ENCODE measurements around the gene NOXRED1.
A peak's percentile ranks its signal among the peaks of the same experiment; 100 is the strongest.

Gene NOXRED1

DNA sequence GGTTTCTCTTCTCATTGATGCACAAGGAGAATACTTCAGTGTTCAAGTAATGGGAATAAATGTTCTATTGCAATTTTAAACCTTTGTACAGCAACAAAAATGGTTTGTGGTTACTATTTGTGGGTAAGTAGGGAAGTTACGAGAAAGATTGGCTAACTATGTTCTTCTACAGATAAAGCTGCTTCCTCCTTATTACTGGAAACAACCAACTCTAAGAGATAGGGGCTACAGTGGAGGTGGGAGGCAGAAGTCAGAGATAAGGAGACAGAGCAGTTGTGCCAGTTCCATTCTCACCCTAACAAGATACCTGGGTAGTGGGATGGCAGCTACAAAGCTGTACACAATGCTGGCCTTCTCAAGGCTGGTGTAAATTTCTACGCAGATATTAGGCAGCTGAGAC lies 16.2 kb downstream of the NOXRED1 start:
- no peak for DNase-seq

DNA sequence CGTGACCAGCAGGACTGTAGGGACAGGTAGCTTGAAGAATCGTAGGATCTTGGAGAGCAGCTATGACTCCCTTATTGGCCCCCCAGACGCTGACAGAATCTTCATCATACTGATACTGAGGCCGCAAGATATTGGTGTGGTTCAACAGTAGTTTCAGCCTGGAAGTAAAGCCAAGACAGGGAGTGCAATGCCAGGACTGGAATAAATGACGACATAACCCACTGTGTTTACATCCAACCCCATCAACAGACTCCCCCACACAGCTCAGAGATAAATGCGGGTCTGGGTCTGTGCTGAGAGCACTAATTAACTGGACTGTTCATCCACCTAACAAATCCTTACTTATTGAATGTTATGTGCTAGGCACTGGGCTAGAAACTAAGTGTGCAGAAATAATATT lies 16.6 kb downstream of the NOXRED1 start:
- no peak for DNase-seq

GRCh38 chr14:77406086-77406485 lies 17.2 kb downstream of the NOXRED1 start:
- DNase-seq = no peak

DNA sequence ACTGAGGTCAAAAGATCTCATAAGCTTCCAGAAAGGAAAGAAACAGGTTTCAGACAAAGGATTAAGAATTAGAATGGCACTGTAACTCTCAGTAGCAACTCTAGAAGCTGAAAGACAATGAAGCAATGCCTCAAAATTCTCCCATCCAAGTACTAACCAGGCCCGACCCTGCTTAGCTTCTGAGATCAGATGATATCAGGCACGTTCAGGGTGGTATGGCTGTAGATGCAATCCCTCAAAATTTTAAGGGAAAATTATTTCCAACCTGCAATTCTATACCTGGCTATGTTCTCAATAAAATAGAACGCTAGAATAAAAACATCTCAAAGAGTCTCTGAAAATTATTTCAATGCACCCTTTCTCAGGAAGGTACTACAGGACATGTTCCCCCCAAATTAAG lies 19.6 kb downstream of the NOXRED1 start:
- DNase-seq = no peak

DNA sequence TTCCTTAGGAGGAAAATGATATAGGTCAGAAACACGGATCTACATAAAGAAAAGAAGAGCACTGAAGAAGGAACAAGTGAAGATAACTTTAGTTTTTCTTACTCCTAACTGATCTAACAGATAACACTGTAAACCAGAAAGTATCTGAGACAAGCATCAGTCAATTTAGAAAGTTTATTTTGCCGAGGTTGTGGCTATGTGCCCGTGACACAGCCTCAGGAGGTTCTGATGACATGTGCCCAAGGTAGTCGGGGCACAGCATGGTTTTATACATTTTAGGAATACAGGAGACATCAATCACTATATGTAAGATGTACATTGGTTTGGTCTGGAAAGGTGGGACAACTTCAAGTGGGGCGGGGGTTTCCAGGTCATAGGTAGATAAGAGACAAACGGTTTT lies 23.1 kb downstream of the NOXRED1 start:
- DNase-seq = no peak

DNA sequence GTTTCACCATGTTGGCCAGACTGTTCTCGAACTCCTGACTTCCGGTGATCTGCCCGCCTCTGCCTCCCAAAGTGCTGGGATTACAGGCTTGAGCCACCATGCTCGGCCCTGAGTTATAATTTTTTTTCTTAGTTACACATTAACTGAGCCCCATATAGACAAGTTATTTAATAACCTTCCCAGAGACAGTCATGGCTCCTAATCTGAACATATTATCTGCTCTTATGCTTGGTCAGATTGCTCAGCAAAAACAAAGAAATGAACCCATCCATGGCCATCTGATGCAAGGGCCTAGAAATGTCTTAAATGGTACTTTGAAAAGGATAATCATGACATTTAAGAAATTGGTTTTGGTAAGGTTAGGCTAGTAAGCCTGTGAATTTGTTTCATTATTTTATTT lies 33.1 kb downstream of the NOXRED1 start:
- DNase-seq = no peak

DNA sequence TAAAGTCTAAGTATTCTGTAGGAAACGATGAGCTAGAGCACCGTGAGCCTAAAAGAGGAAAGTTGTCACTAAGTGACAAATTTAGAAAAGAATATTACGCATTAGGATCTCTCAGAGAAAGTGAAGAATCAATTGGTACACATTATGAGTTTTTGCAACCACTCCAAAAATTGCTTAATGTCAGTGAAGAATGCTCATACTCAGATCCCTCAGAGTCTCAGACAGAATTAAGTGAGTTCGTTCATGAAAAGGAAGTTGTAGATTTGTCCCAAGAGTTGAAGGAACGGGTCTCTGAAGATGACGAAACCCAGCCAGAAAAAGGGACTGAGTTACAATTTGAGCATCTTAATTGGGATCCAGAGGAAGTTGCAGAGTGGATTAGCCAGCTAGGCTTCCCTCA lies 44.6 kb downstream of the NOXRED1 start:
- DNase-seq = no peak

DNA sequence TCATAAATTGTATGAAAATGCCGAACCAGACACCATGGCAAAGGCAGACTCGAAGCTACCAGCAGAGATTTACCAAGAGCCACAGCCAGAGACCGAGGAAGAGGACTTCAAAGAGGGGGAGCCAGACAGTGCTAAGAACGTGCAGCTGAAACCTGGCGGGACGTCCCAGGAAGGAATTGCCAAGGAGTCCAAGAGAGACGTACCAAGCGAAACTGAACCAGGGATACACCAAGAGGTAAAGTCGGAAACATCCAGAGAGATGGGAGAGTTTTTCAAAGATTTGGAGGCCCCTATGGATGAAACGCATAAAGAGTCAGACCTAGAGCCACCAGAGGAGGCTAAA lies 45.9 kb downstream of the NOXRED1 start:
- no peak for DNase-seq

DNA sequence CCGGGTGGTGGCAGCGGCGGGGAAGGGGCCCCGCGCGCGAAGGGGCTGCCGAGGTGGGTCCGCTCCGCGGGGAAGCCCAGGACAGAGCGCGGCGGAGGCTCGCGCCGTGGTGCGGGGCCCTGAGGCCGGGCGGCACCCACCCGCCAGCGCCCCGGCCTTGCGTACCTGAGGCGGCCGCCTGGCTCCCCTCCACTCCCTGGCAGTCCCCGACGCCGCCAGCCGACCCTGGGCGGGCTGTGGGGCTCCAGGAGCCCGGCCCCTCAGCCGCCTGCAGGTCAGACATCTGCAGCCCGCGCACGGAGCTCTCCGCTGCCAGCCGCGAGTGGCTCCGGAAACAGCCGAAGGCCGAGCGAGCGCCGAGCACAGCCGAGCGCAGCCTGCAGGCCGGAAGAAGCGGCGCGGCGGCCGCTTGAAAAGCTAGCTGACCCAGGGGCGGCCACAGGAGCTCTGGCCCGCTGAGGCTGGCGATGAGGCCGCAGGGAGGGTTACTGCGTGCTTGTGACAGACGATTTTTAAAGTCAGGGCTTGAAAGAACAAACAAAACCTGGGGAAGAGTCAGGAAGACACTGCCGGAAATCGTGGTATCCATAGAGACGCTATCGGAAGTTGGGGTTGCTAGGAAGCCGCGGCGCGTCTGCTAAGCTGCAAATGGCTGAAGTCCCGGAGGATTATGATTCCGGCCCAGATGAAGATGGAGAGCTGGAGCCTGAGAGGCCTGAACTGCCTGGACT lies 46.4 kb downstream of the NOXRED1 start, which contains the start of the genes SAMD15 and TMED8:
Gene SAMD15, plus strand, starts transcription at position 609 of the 731 bp plus-strand sequence. Its CDS starts 40 bp downstream, at position 649.
Gene TMED8, minus strand, starts transcription at position 324 of the 731 bp plus-strand sequence. Its CDS starts 41 bp downstream, at position 283.
- DNase-seq = peak; percentile 93

- peak; percentile 41 for DNase-seq
These were observed 47.2 kb downstream of the NOXRED1 start for GRCh38 chr14:77375973-77376770.

DNA sequence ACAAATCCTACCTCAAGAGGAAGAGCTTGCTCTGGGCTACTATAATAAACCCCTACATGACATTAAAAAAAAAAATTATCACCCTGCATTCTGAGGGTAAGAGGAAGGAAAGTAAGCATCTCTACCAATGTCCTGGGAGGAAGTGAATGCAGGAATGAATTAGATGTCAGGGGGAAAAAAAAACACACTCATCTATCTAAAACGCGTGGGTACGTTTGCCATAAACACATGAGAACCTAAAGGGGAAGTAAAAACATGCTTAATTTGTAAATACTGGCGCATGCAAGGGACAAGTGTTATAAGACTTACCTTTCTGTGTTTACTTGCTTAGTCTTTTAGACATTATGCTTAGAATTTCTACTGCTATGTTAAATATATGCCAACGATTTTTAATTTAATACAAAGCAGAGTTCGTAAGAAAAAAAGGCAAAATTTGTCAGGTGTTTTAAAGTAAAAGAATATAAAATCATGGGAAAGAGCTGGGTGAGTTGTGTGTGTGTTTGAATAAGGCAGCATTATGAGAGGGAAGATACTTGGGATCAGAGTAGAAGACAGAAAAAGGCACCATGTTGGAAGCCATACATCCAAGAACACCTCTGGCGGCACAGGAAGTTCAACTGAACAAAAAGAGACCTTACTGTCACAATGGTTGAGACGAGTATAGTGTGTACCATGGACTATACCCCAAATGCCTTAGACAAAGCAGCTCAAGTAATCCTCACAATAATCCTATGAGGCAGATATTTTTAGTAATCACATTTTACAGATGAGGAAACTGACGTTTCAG lies 48.0 kb downstream of the NOXRED1 start:
- DNase-seq = no peak

DNA sequence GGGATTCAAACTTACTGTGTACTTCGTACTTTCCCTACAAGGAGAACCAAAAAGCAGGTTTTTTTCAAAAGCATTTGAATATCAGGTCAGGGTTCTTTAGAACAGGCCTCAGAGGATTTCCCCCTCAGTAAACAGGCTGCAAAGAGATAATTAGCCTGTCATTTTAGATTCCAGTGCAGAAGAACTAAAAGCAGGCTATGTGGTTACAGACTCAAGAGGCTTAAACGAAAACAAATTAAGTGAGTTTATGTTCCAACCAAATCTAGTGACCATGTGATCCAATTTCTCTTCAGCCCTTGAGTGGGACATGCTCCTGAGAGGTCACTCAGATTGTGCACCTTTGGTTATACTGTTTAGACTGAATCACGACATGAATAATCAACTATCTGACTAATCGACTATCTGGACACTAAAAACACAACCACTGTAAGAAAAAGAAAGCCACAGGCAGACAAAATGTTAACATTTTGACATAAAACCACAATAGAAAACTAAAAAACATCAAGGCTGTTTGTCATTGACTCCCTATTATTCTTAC lies 51.0 kb downstream of the NOXRED1 start:
- DNase-seq = no peak

DNA sequence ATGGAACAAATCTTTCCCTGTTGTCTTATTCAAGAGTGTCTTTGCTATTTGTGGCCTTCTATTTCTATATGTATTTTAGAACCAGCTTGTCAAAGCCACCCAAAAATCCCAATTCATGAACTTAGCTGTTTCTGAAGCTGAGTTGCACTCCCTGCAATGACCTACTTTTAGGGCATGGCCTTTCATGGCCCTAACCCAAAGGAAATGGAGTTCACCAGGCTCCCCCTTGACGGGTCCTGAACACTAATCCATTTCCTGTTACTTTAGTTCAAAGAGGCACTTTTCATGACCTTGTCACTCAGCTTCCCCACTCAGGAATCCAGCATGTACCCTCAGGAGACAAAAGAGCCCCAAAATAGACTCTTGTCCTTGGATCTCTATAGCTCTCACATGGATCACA lies 54.0 kb downstream of the NOXRED1 start:
- no peak for DNase-seq

- no peak for DNase-seq
These were observed 59.2 kb downstream of the NOXRED1 start for GRCh38 chr14:77364146-77364545.

DNA sequence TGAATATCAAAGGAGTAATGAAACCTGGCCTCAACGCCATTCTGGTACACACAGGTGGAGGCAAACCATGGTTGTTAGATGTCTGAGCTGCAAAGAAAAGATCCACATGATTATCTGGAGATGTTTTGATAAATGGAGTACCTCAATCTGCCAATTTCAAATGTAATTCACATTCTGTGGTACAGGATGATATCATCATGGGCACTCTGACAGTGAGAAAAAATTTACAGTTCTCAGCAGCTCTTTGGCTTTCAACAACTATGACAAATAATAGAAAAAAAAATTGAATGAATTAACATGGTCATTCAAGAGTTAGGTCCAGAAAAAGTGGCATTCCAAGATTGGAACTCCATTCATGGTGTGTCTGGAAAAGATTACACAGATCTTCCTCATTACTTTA lies 63.7 kb downstream of the NOXRED1 start:
- DNase-seq = no peak

- DNase-seq = no peak
These were observed 66.4 kb downstream of the NOXRED1 start for GRCh38 chr14:77356899-77357298.

- DNase-seq = no peak
These were observed 67.5 kb downstream of the NOXRED1 start for GRCh38 chr14:77355811-77356210.

- DNase-seq = no peak
These were observed 69.7 kb downstream of the NOXRED1 start for GRCh38 chr14:77353469-77354141.

DNA sequence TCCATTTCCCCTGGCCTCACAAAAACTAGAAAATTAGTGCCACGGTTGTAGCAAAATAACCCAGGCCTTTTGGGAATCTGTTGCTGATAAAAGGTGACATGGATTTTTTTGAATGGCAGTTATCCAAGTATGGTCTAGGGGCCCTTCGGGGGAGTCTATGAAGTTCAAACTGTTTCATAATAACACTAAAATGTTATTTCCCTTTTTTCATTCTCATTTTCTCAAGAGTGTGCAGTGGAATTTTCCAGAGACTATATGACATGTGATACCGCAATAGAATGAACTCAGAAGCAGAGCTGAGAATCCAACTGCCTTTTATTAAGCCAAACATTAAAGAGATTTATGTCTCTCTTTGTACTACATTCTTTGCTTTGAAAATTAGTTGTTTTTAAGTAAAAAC lies 75.6 kb downstream of the NOXRED1 start:
- DNase-seq = no peak

DNA sequence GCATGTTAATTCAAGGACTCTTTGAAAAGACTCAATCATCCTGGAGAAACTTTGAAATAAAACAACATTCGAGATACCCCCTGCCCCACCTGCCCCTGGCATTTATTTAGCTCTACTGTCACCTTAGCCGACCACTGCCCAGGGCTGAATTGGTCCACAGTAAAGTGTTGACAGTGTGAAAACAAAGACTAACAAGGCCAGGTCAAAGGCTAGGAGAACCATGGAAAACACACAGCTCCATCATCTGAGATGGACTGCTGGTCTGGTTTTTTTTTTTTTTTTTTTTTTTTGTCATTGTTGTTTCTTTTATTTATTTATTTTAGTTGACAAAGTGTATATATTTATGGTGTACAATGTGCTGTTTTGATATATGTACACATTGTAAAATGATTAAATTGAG lies 76.8 kb downstream of the NOXRED1 start:
- DNase-seq = no peak

DNA sequence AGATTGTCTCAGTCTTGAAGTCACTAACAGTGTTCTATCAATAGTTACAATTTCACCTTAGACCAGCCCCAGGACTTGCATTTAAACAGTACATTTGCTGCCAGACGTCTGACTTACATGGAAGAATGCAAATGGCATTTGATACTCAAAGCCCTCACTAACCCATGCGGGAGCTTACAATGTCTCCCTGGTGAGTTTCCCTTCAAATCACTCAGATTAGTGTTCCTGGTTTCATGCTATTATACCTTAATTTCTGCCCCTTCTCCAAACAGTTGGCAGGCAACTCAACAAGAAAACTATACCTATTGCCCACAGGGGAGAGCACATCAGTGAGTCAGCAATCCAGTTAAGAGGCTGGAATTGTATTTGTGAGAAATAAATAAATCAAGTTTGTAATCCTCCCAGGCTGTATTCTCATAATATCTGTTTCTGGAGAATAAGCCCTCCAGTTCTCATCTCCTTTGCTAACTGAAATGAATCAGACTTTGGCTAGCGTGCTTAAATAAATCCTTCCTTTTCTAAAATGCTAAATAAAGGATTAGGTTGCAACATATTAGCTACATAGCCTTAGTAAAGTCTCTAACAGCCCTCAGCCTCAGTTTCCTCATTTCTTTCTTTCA lies 78.8 kb downstream of the NOXRED1 start:
- DNase-seq = no peak

All from NCI-H1694 treated with DMSO at 0.1 percent for 48 hours (cell line).